Esophagus squamous epithelium (tissue), 5 donors: ENCODE data around the gene MCM5. TPM values are rescaled to one million over a fixed set of nuclear protein-coding genes. Genes with fewer than 3 reads are reported as not detected.

ENCODE experiments used
- DNase-seq: peaks from one replicate; lab custom pipeline; 2025; lab: John Stamatoyannopoulos, UW
- H3K27ac ChIP-seq, 4 donors: fragments of 200-600 bp; sonication (generic); one replicate each; pipeline ENCODE4 v1.5.1; 2016 to 2019; ENCODE audit warnings: mild to moderate bottlenecking in 1 of 4
- H3K27me3 ChIP-seq, 4 donors: fragments of 200-600 bp; sonication (generic); 1 replicate in 3 of 4; 2 replicates in 1 of 4; pipeline versions ENCODE4 v1.5.1 to v1.6.0; 2017 to 2021; ENCODE audit warnings: antibody characterized with exemption in 1 of 4
- H3K36me3 ChIP-seq, 3 donors: fragments of 200-600 bp; sonication (generic); one replicate each; pipeline ENCODE4 v1.5.1; 2016 to 2019
- H3K4me1 ChIP-seq, 3 donors: fragments of 200-600 bp; sonication (generic); one replicate each; pipeline ENCODE4 v1.5.1; 2017 to 2019
- H3K4me3 ChIP-seq, 4 donors: fragments of 200-600 bp; sonication (generic); 1 replicate in 3 of 4; 2 replicates in 1 of 4; pipeline ENCODE4 v1.5.1; 2016 to 2019; ENCODE audit warnings: mild to moderate bottlenecking in 2 of 4, moderate library complexity in 1 of 4
- H3K9me3 ChIP-seq, 3 donors: fragments of 200-600 bp; sonication (generic); one replicate each; pipeline ENCODE4 v1.5.1; 2016 to 2019
- CTCF ChIP-seq, 6 experiments: fragments of 450-650 bp in 4 of 6; fragments of 200-600 bp in 2 of 6; sonication (generic) in 2 of 6; IDR thresholded peaks; one replicate each; pipeline ENCODE4 v1.5.1; 2016 to 2019; ENCODE audit warnings: antibody characterized with exemption in 6 of 6, mild to moderate bottlenecking in 4 of 6, moderate library complexity in 4 of 6
- POLR2A ChIP-seq, 4 donors: fragments of 450-650 bp; IDR thresholded peaks; one replicate each; pipeline ENCODE4 v1.6.1; 2017; ENCODE audit warnings: antibody characterized with exemption in 4 of 4, mild to moderate bottlenecking in 4 of 4, moderate library complexity in 3 of 4
- WGBS, 2 donors: methylation state at CpG; one replicate each; pipeline ENCODE4 v1.1.5; 2018; 5-methylcytosine and 5-hydroxymethylcytosine counted together
- intact Hi-C: fragments of 100-400 bp; cut with DNase I; formaldehyde crosslinking; loops from one replicate; pipeline ENCODE4 v1.15.0; 2022
- total RNA-seq, 4 donors: library from RNA; depleted of rRNA; stranded (reverse); fragments of >200 nt; gene quantifications; one replicate each; pipeline ENCODE4 v1.1.0, GENCODE V29; 2016
- donor health status: DM: yes; HTN: yes; CAD: no.

MCM5 gene
- total RNA-seq, 4 donors from 2014 or later, result 23.1 to 48.1 (median 34.6) TPM

DNA sequence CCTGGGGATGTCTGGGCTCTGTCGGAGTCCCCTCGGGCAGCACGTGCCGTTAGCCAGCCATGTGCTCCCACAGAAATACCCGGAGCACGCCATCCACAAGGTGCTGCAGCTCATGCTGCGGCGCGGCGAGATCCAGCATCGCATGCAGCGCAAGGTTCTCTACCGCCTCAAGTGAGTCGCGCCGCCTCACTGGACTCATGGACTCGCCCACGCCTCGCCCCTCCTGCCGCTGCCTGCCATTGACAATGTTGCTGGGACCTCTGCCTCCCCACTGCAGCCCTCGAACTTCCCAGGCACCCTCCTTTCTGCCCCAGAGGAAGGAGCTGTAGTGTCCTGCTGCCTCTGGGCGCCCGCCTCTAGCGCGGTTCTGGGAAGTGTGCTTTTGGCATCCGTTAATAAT lies 24.1 kb downstream of the MCM5 start:
- no peak overlapping the region for H3K4me3 ChIP-seq
- intact Hi-C loops, result loop anchor here (10.0 kb wide), 1 partner anchor 79 kb away; no protein-coding TSS in a partner anchor
- WGBS, 2 donors, result 96 to 100% methylated on average over 5 to 26 of the region's 26 CpGs
- peaks cover 0 to 80% (median 26%) of the 10 kb centered on the region in 3 donors for H3K36me3 ChIP-seq
- TF ChIP-seq POLR2A (IDR thresholded peaks at IDR 0.05) (no peak), CTCF (IDR thresholded peaks at IDR 0.05) (no peak)
- no peak for DNase-seq
- no peaks in the 10 kb centered on the region for H3K4me1 ChIP-seq
- H3K27me3 ChIP-seq, result no peaks in the 10 kb centered on the region
- H3K9me3 ChIP-seq, result no peaks in the 10 kb centered on the region
- H3K27ac ChIP-seq, result no peak overlapping the region

- Histone ChIP-seq H3K36me3 (peaks cover 0 to 73% (median 22%) of the 10 kb centered on the region in 3 donors), H3K9me3 (no peaks in the 10 kb centered on the region), H3K27ac (no peak overlapping the region), H3K4me3 (no peak overlapping the region), H3K27me3 (no peaks in the 10 kb centered on the region), H3K4me1 (no peaks in the 10 kb centered on the region)
- no peak for TF ChIP-seq POLR2A (IDR thresholded peaks at IDR 0.05)
- no peak for TF ChIP-seq CTCF (IDR thresholded peaks at IDR 0.05)
- DNase-seq, result no peak
- 80 to 93% methylated on average over 2 to 6 of the region's 7 CpGs for WGBS, 2 donors
- intact Hi-C loops, result loop anchor here (10.0 kb wide), 1 partner anchor 80 kb away; no protein-coding TSS in a partner anchor
Observed at GRCh38 chr22:35424761-35425160, 24.8 kb downstream of the MCM5 start.

- DNase-seq, result no peak
- TF ChIP-seq CTCF (IDR thresholded peaks at IDR 0.05), result no peak
- TF ChIP-seq POLR2A (IDR thresholded peaks at IDR 0.05), result no peak
- H3K9me3 ChIP-seq, result no peaks in the 10 kb centered on the region
- H3K36me3 ChIP-seq, result peaks cover 0 to 65% (median 14%) of the 10 kb centered on the region in 3 donors
- H3K4me1 ChIP-seq, result peaks cover 0 to 2% (median 0%) of the 10 kb centered on the region in 3 donors
- H3K27ac ChIP-seq, result no peak overlapping the region
- intact Hi-C loops, result loop anchor here (10.0 kb wide), 1 partner anchor 81 kb away; no protein-coding TSS in a partner anchor
- H3K27me3 ChIP-seq, result no peaks in the 10 kb centered on the region
- no peak overlapping the region for H3K4me3 ChIP-seq
- 83 to 90% methylated on average over 7 of the region's 7 CpGs for WGBS, 2 donors
Observed at GRCh38 chr22:35425546-35425945, 25.6 kb downstream of the MCM5 start.

- H3K27me3 ChIP-seq, result no peaks in the 10 kb centered on the region
- H3K27ac ChIP-seq, result no peak overlapping the region
- H3K36me3 ChIP-seq, result peaks cover 0 to 58% (median 12%) of the 10 kb centered on the region in 3 donors
- no peak overlapping the region for H3K4me3 ChIP-seq
- TF ChIP-seq CTCF (IDR thresholded peaks at IDR 0.05) (no peak), POLR2A (IDR thresholded peaks at IDR 0.05) (no peak)
- 64 to 84% methylated on average over 6 to 8 of the region's 11 CpGs for WGBS, 2 donors
- intact Hi-C loops, result loop anchor here (10.0 kb wide), 1 partner anchor 81 kb away; no protein-coding TSS in a partner anchor
- peaks cover 0 to 8% (median 3%) of the 10 kb centered on the region in 3 donors for H3K4me1 ChIP-seq
- no peaks in the 10 kb centered on the region for H3K9me3 ChIP-seq
- no peak for DNase-seq
Observed at GRCh38 chr22:35425971-35426800, 26.2 kb downstream of the MCM5 start.

DNA sequence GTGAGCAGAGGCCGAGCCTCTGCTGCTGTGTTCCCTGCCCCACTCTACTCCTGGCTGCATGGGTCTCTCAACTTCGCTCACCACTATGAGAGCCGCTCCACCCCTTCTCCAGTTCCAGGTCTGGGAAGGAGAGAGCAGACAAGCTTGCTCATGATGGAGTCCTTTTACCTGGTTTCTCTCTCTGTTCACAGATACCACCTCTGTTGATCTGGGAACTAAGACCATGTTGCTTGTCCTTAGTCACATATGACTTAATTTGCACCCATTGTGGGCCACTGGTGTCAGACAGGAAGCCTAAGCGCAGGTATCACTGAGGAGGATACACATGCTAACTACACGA lies 26.8 kb downstream of the MCM5 start:
- no peaks in the 10 kb centered on the region for H3K27me3 ChIP-seq
- TF ChIP-seq POLR2A (IDR thresholded peaks at IDR 0.05) (no peak), CTCF (IDR thresholded peaks at IDR 0.05) (no peak)
- intact Hi-C loops, result loop anchor here (10.0 kb wide), 1 partner anchor 82 kb away; no protein-coding TSS in a partner anchor
- peaks cover 0 to 14% (median 4%) of the 10 kb centered on the region in 3 donors for H3K4me1 ChIP-seq
- no peak overlapping the region for H3K27ac ChIP-seq
- peaks cover 0 to 53% (median 10%) of the 10 kb centered on the region in 3 donors for H3K36me3 ChIP-seq
- WGBS, 2 donors, result 83 to 86% methylated on average over 4 of the region's 5 CpGs
- no peaks in the 10 kb centered on the region for H3K9me3 ChIP-seq
- no peak for DNase-seq
- H3K4me3 ChIP-seq, result no peak overlapping the region
